IMR-90 (cell line): ENCODE measurements around the gene WNT3. TPM values are rescaled to one million over a fixed set of nuclear protein-coding genes. Genes with fewer than 3 reads are reported as not detected.

Source experiments
- ATAC-seq: fragments of 200-7000 bp; cut with Tn5 transposase; 2 replicates; pipeline ENCODE4 v1.9.1; 2020; ENCODE audit warnings: low read depth, mild to moderate bottlenecking, moderate library complexity
- BruUV-seq: library from RNA; stranded (reverse); fragments of 400-500 nt; replicated peaks from 2 replicates; lab custom pipeline; 2021; lab: Mats Ljungman, UMichigan
- CTCF ChIA-PET: fragments of 300-600 bp; formaldehyde crosslinking; extraction: SDS; loops from one replicate; lab custom pipeline; 2021; ENCODE audit warnings: antibody characterized with exemption; lab: Yijun Ruan, JAX
- POLR2A ChIA-PET: fragments of 300-600 bp; sonication (Branson Sonifier 250); formaldehyde crosslinking; loops from one replicate; lab custom pipeline; 2022; ENCODE audit warnings: antibody characterized with exemption; ENCODE audit not compliant: unreplicated experiment; lab: Charles Lee
- DNase-seq: peaks from one replicate; pipeline ENCODE4 v3.0.0; 2013
- H2AFZ ChIP-seq: replicated peaks from 2 replicates; pipeline ENCODE3; 2013; ENCODE audit warnings: low read length, mild to moderate bottlenecking; ENCODE audit not compliant: poor library complexity
- H2AK5ac ChIP-seq: 2 replicates; pipeline ENCODE4 v1.6.1; 2013; ENCODE audit warnings: low read depth, low read length, inconsistent platforms
- H2AK9ac ChIP-seq: replicated peaks from 2 replicates; pipeline ENCODE3; 2013; ENCODE audit warnings: mild to moderate bottlenecking, low read depth, low read length, moderate library complexity; ENCODE audit not compliant: poor library complexity
- H2BK120ac ChIP-seq: 2 replicates; pipeline ENCODE4 v1.6.1; 2013; ENCODE audit warnings: low read depth, low read length, inconsistent platforms
- H2BK15ac ChIP-seq: 3 replicates; pipeline ENCODE4 v1.6.1; 2013; ENCODE audit warnings: low read depth, low read length, inconsistent platforms
- H2BK20ac ChIP-seq: 2 replicates; pipeline ENCODE4 v1.6.1; 2013; ENCODE audit warnings: low read depth, mild to moderate bottlenecking, inconsistent platforms, low read length, moderate library complexity
- H2BK5ac ChIP-seq: 2 replicates; pipeline ENCODE4 v1.6.1; 2013; ENCODE audit warnings: mild to moderate bottlenecking, low read depth, low read length, inconsistent platforms; ENCODE audit not compliant: poor library complexity, severe bottlenecking
- H3K14ac ChIP-seq: replicated peaks from 2 replicates; pipeline ENCODE4 v1.6.1; 2013; ENCODE audit warnings: low read depth, low read length, inconsistent platforms
- H3K18ac ChIP-seq: 2 replicates; pipeline ENCODE4 v1.6.1; 2013; ENCODE audit warnings: low read depth, low read length, control low read depth
- H3K23ac ChIP-seq: 2 replicates; pipeline ENCODE4 v1.6.1; 2013; ENCODE audit warnings: low read depth, low read length, inconsistent platforms
- H3K27ac ChIP-seq: 2 replicates; pipeline ENCODE4 v1.5.1; 2013; ENCODE audit warnings: mild to moderate bottlenecking, control low read depth, low read length; ENCODE audit not compliant: insufficient read depth
- H3K27me3 ChIP-seq: 2 replicates; pipeline ENCODE4 v1.6.1; 2013; ENCODE audit warnings: low read length; ENCODE audit not compliant: control insufficient read depth, insufficient read depth
- H3K36me3 ChIP-seq: 2 replicates; pipeline ENCODE4 v1.6.1; 2013; ENCODE audit warnings: low read length, mixed read lengths; ENCODE audit not compliant: control insufficient read depth, insufficient read depth
- H3K4ac ChIP-seq: 2 replicates; pipeline ENCODE4 v1.6.1; 2013; ENCODE audit warnings: low read depth, low read length, inconsistent platforms
- H3K4me1 ChIP-seq: 2 replicates; pipeline ENCODE4 v1.6.1; 2013; ENCODE audit warnings: low read length, mixed read lengths; ENCODE audit not compliant: control insufficient read depth, insufficient read depth
- H3K4me2 ChIP-seq: 2 replicates; pipeline ENCODE4 v1.6.1; 2013; ENCODE audit warnings: low read depth, mild to moderate bottlenecking, control low read depth, low read length, moderate library complexity
- H3K4me3 ChIP-seq: 2 replicates; pipeline ENCODE4 v1.5.1; 2013; ENCODE audit warnings: low read depth, mild to moderate bottlenecking, control low read depth, low read length, moderate library complexity; ENCODE audit not compliant: insufficient read depth
- H3K56ac ChIP-seq: 2 replicates; pipeline ENCODE4 v1.6.1; 2013; ENCODE audit warnings: low read length, inconsistent platforms; ENCODE audit not compliant: insufficient read depth; ENCODE audit errors: extremely low read depth
- H3K79me1 ChIP-seq, 2 experiments: 2 replicates each; pipeline ENCODE4 v1.6.1; 2013; ENCODE audit warnings: low read length in 2 of 2, inconsistent platforms in 1 of 2, low read depth in 1 of 2
- H3K9ac ChIP-seq: 2 replicates; pipeline ENCODE4 v1.6.1; 2013; ENCODE audit warnings: low read depth, low read length, control low read depth
- H3K9me1 ChIP-seq: 2 replicates; pipeline ENCODE4 v1.6.1; 2013; ENCODE audit warnings: low read length, inconsistent platforms; ENCODE audit not compliant: insufficient read depth
- H3K9me3 ChIP-seq: 2 replicates; pipeline ENCODE4 v1.6.1; 2013; ENCODE audit warnings: low read length; ENCODE audit not compliant: control insufficient read depth, insufficient read depth
- H4K20me1 ChIP-seq: 2 replicates; pipeline ENCODE4 v1.6.1; 2013; ENCODE audit warnings: low read length, inconsistent platforms; ENCODE audit not compliant: insufficient read depth
- H4K5ac ChIP-seq: 2 replicates; pipeline ENCODE4 v1.6.1; 2013; ENCODE audit warnings: mild to moderate bottlenecking, low read depth, low read length, control low read depth
- H4K8ac ChIP-seq, 2 experiments: 2 replicates each; pipeline ENCODE4 v1.6.1; 2013; ENCODE audit warnings: low read depth in 2 of 2, low read length in 2 of 2, control low read depth in 1 of 2, inconsistent platforms in 1 of 2
- H4K91ac ChIP-seq: 2 replicates; pipeline ENCODE4 v1.6.1; 2013; ENCODE audit warnings: low read depth, low read length, inconsistent platforms; ENCODE audit not compliant: insufficient read depth
- BHLHE40 ChIP-seq: fragments of 150-350 bp; IDR thresholded peaks from 2 replicates; pipeline ENCODE4 v1.6.1; 2016; ENCODE audit warnings: mild to moderate bottlenecking, low read depth, low read length
- CEBPB ChIP-seq: IDR thresholded peaks from 2 replicates; pipeline ENCODE4 v1.6.1; 2012; ENCODE audit warnings: low read depth, low read length, improper control_type of control experiment
- CHD1 ChIP-seq: IDR thresholded peaks from 2 replicates; pipeline ENCODE4 v1.6.1; 2012; ENCODE audit warnings: low read depth, low read length, improper control_type of control experiment
- CTCF ChIP-seq: conservative IDR thresholded peaks from 2 replicates; pipeline ENCODE4 v1.5.1; 2012; ENCODE audit warnings: mild to moderate bottlenecking, low read depth, low read length, improper control_type of control experiment
- ELK1 ChIP-seq: fragments of 150-350 bp; IDR thresholded peaks from 2 replicates; pipeline ENCODE4 v1.6.1; 2016; ENCODE audit warnings: low read depth, mild to moderate bottlenecking, low read length, moderate library complexity, borderline replicate concordance
- FOS ChIP-seq: fragments of 150-350 bp; IDR thresholded peaks from 2 replicates; pipeline ENCODE4 v1.6.1; 2016; ENCODE audit warnings: low read depth, low read length
- MAFK ChIP-seq: IDR thresholded peaks from 2 replicates; pipeline ENCODE4 v1.6.1; 2012; ENCODE audit warnings: low read depth, low read length, improper control_type of control experiment
- MAZ ChIP-seq: IDR thresholded peaks from 2 replicates; pipeline ENCODE4 v1.6.1; 2012; ENCODE audit warnings: low read depth, mild to moderate bottlenecking, low read length, improper control_type of control experiment, moderate library complexity, borderline replicate concordance
- MXI1 ChIP-seq: IDR thresholded peaks from 2 replicates; pipeline ENCODE4 v1.6.1; 2012; ENCODE audit warnings: low read depth, mild to moderate bottlenecking, low read length, moderate library complexity, borderline replicate concordance
- NFE2L2 ChIP-seq: fragments of 150-350 bp; IDR thresholded peaks from 2 replicates; pipeline ENCODE4 v1.6.1; 2016; ENCODE audit warnings: low read depth, mild to moderate bottlenecking, low read length
- POLR2A ChIP-seq: IDR thresholded peaks from 2 replicates; pipeline ENCODE4 v1.6.1; 2012; ENCODE audit warnings: mild to moderate bottlenecking, low read depth, low read length
- RAD21 ChIP-seq: IDR thresholded peaks from 2 replicates; pipeline ENCODE4 v1.6.1; 2012; ENCODE audit warnings: low read length, improper control_type of control experiment
- RCOR1 ChIP-seq: IDR thresholded peaks from 2 replicates; pipeline ENCODE4 v1.6.1; 2012; ENCODE audit warnings: mild to moderate bottlenecking, low read length, improper control_type of control experiment; ENCODE audit not compliant: insufficient replicate concordance
- RFX5 ChIP-seq: IDR thresholded peaks from 2 replicates; pipeline ENCODE4 v1.8.0; 2012; ENCODE audit warnings: low read depth, mild to moderate bottlenecking, low read length, moderate library complexity
- SMC3 ChIP-seq: fragments of 150-350 bp; IDR thresholded peaks from 2 replicates; pipeline ENCODE4 v1.6.1; 2016; ENCODE audit warnings: low read depth, mild to moderate bottlenecking, antibody characterized with exemption, low read length, moderate library complexity
- USF2 ChIP-seq: fragments of 150-350 bp; IDR thresholded peaks from 2 replicates; pipeline ENCODE4 v1.6.1; 2017; ENCODE audit warnings: mild to moderate bottlenecking, antibody characterized with exemption, low read length, low read depth
- WGBS, 2 experiments: methylation state at CpG; one replicate each; pipeline versions ENCODE4 v1.1.5 to v1.1.7; 2013; ENCODE audit warnings: missing lambda C conversion rate in 2 of 2; ENCODE audit not compliant: insufficient read length in 1 of 2; ENCODE audit errors: extremely low coverage in 2 of 2; 5-methylcytosine and 5-hydroxymethylcytosine counted together
- dilution Hi-C: fragments of 300-500 bp; cut with HindIII; formaldehyde crosslinking; loops from one replicate; pipeline ENCODE4 v1.14.3; 2018; ENCODE audit warnings: low sequenced_read_pairs; ENCODE audit not compliant: unreplicated experiment
- in situ Hi-C: fragments of 300-500 bp; cut with MboI; formaldehyde crosslinking; loops from 3 replicates; pipeline ENCODE4 v1.14.3; 2019; ENCODE audit warnings: low sequenced_read_pairs, inconsistent platforms, mixed read lengths
- intact Hi-C: fragments of 100-400 bp; cut with micrococcal nuclease; formaldehyde crosslinking; loops from 2 replicates; pipeline ENCODE4 v1.10.0; 2022
- polyA plus RNA-seq, 3 experiments: library from polyadenylated mRNA; depleted of rRNA; stranded (reverse); fragments of >200 nt; gene quantifications; 2 replicates each; pipeline ENCODE4 v1.2.3, GENCODE V29; 2012; ENCODE audit warnings: low replicate concordance in 1 of 3
- total RNA-seq: library from RNA; depleted of rRNA; stranded (reverse); fragments of >200 nt; gene quantifications from 2 replicates; pipeline ENCODE4 v1.2.3, GENCODE V29; 2012

WNT3 gene
- total and polyA plus RNA-seq, 2 of the 4 experiments (the other 2 are of a cell fraction) = 0.72 to 1.0 TPM

- Histone ChIP-seq H2BK5ac (no peak overlapping the region), H3K4ac (no peak overlapping the region), H2BK20ac (no peak overlapping the region), H3K27me3 (peaks cover 58% of the 10 kb centered on the region), H3K18ac (no peak overlapping the region), H4K5ac (no peak overlapping the region), H3K79me1 (no peaks in the 10 kb centered on the region), H3K36me3 (no peaks in the 10 kb centered on the region), H2BK120ac (no peak overlapping the region), H3K27ac (no peak overlapping the region), H3K4me1 (no peaks in the 10 kb centered on the region; the same call in 1 of the 2 replicates), H3K9ac (no peak overlapping the region), H2BK15ac (no peak overlapping the region), H4K8ac (no peak overlapping the region), H2AFZ (no peak overlapping the region), H3K9me1 (no peaks in the 10 kb centered on the region), H2AK9ac (peak overlapping the region; percentile 37), H2AK5ac (no peak overlapping the region), H3K4me2 (no peak overlapping the region), H4K91ac (no peak overlapping the region), H3K56ac (no peak overlapping the region), H3K23ac (no peak overlapping the region), H3K4me3 (no peak overlapping the region), H3K9me3 (no peaks in the 10 kb centered on the region), H4K20me1 (0 out of 2 replicates have a peak, but pooled peaks cover 5% of the 10 kb centered on the region), H3K14ac (no peak overlapping the region)
- POLR2A ChIA-PET = no interaction called here
- TF ChIP-seq MXI1 (no peak), MAZ (no peak), POLR2A (no peak), RCOR1 (no peak), CTCF (no peak), MAFK (no peak), BHLHE40 (no peak), CEBPB (no peak), FOS (no peak), SMC3 (no peak), RFX5 (no peak), CHD1 (no peak), ELK1 (no peak), USF2 (no peak), RAD21 (no peak), NFE2L2 (no peak)
- no TSS peak for BruUV-seq
- intact Hi-C loops (loop anchor here (5.0 to 10.0 kb wide), 2 partner anchors 59 to 68 kb away; partner anchors contain the start of gene GOSR2), in situ Hi-C loops (loop anchor here (25.0 kb wide), 1 partner anchor 158 kb away; no protein-coding TSS in a partner anchor), dilution Hi-C loops (no loop called here)
- DNase-seq (peak; percentile 52), ATAC-seq (0 out of 2 replicates have a peak, but pooled peaks have one; percentile 30)
- CTCF ChIA-PET = no interaction called here
- WGBS, 2 experiments = 49% methylated on average over 4 of the region's 6 CpGs; no CpG with 5 or more reads in 1 of the 2 experiments
These were observed 35.5 kb upstream of the WNT3 start for GRCh38 chr17:46853896-46854444.
